ENCODE data around the gene RPL4.
"Not testable (repeated sequence)": the region's sequence is repeated elsewhere in the genome, so short reads cannot be mapped to it uniquely, and the experiment has no call there.

The RPL4 gene

GRCh38 chr15:66505818-66506217, 1.2 kb upstream of the RPL4 start:
- H2AFZ ChIP-seq (ENCODE audit: low read length): peak overlapping the region; percentile 96
- no peaks in the 10 kb centered on the region for H3K27me3 ChIP-seq (replicated peaks; ENCODE audit: insufficient read depth, low read length)
- H4K20me1 ChIP-seq (ENCODE audit: insufficient read depth, low read length): peaks cover 9% of the 10 kb centered on the region
- peak overlapping the region; percentile 79 for H3K4me2 ChIP-seq (ENCODE audit: low read depth, low read length)
- peaks cover 18% of the 10 kb centered on the region for H3K4me1 ChIP-seq (ENCODE audit: low read length)
- H3F3A ChIP-seq (ENCODE audit: insufficient read depth, low read length): peaks cover 41% of the 10 kb centered on the region
- peak overlapping the region; percentile 94 for H3K4me3 ChIP-seq (ENCODE audit: low read length)
- no peaks in the 10 kb centered on the region for H3K9me2 ChIP-seq (replicated peaks; ENCODE audit: insufficient read depth, low read length)
- H3K27ac ChIP-seq (ENCODE audit: low read length): no peak overlapping the region
- TF ChIP-seq, protein P1, sequence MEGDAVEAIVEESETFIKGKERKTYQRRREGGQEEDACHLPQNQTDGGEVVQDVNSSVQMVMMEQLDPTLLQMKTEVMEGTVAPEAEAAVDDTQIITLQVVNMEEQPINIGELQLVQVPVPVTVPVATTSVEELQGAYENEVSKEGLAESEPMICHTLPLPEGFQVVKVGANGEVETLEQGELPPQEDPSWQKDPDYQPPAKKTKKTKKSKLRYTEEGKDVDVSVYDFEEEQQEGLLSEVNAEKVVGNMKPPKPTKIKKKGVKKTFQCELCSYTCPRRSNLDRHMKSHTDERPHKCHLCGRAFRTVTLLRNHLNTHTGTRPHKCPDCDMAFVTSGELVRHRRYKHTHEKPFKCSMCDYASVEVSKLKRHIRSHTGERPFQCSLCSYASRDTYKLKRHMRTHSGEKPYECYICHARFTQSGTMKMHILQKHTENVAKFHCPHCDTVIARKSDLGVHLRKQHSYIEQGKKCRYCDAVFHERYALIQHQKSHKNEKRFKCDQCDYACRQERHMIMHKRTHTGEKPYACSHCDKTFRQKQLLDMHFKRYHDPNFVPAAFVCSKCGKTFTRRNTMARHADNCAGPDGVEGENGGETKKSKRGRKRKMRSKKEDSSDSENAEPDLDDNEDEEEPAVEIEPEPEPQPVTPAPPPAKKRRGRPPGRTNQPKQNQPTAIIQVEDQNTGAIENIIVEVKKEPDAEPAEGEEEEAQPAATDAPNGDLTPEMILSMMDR (IDR thresholded peaks at IDR 0.05; ENCODE audit: low read length): no peak
- TF ChIP-seq EZH2phosphoT487 (IDR thresholded peaks at IDR 0.05; ENCODE audit: low read length) (no peak), EZH2 (optimal IDR thresholded peaks at IDR 0.05; ENCODE audit: low read depth, low read length) (no peak)
- H3K79me2 ChIP-seq (ENCODE audit: low read length): peaks cover 78% of the 10 kb centered on the region
- peaks cover 21% of the 10 kb centered on the region; the same call in 1 of the 2 replicates for H3K36me3 ChIP-seq (replicated peaks; ENCODE audit: insufficient read depth, low read length)
- H3K9ac ChIP-seq (ENCODE audit: low read length): peak overlapping the region; percentile 92
- H3K9me3 ChIP-seq (replicated peaks; ENCODE audit: insufficient read depth, low read length): no peaks in the 10 kb centered on the region
- no peak for DNase-seq

DNA sequence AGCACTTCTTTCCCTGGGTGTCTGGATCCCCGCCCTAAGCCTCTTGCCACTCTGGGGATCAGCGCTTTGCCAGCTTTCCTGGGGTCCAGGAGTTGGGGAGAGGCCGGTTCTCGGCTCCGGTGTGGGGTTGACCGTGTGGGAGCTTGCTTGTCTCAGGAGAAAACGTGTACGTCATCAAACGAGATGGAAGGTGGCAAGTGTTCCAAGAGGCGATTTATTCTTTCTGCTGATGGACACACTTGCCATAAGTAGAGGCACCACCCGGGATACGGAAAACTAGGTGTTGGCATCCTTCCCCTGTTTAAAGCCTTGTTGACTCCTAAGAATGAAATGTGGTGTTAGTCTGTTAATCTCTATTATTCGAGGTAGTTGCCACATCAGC, 766 bp upstream of the RPL4 start:
- Histone ChIP-seq H3K4me3 (ENCODE audit: low read length) (peak overlapping the region; percentile 94), H3K9ac (ENCODE audit: low read length) (peak overlapping the region; percentile 92), H2AFZ (ENCODE audit: low read length) (peak overlapping the region; percentile 96), H3K9me3 (replicated peaks; ENCODE audit: insufficient read depth, low read length) (no peaks in the 10 kb centered on the region), H3K27ac (ENCODE audit: low read length) (peak overlapping the region; percentile 94), H3K79me2 (ENCODE audit: low read length) (peaks cover 82% of the 10 kb centered on the region), H4K20me1 (ENCODE audit: insufficient read depth, low read length) (peaks cover 9% of the 10 kb centered on the region), H3K36me3 (replicated peaks; ENCODE audit: insufficient read depth, low read length) (peaks cover 24% of the 10 kb centered on the region; the same call in 1 of the 2 replicates), H3K4me2 (ENCODE audit: low read depth, low read length) (peak overlapping the region; percentile 79), H3K9me2 (replicated peaks; ENCODE audit: insufficient read depth, low read length) (no peaks in the 10 kb centered on the region), H3K27me3 (replicated peaks; ENCODE audit: insufficient read depth, low read length) (no peaks in the 10 kb centered on the region), H3K4me1 (ENCODE audit: low read length) (peaks cover 18% of the 10 kb centered on the region), H3F3A (ENCODE audit: insufficient read depth, low read length) (peaks cover 45% of the 10 kb centered on the region)
- no peak for TF ChIP-seq EZH2 (optimal IDR thresholded peaks at IDR 0.05; ENCODE audit: low read depth, low read length)
- no peak for TF ChIP-seq EZH2phosphoT487 (IDR thresholded peaks at IDR 0.05; ENCODE audit: low read length)
- TF ChIP-seq, protein P1 (IDR thresholded peaks at IDR 0.05; ENCODE audit: low read length): no peak
- DNase-seq: no peak

DNA sequence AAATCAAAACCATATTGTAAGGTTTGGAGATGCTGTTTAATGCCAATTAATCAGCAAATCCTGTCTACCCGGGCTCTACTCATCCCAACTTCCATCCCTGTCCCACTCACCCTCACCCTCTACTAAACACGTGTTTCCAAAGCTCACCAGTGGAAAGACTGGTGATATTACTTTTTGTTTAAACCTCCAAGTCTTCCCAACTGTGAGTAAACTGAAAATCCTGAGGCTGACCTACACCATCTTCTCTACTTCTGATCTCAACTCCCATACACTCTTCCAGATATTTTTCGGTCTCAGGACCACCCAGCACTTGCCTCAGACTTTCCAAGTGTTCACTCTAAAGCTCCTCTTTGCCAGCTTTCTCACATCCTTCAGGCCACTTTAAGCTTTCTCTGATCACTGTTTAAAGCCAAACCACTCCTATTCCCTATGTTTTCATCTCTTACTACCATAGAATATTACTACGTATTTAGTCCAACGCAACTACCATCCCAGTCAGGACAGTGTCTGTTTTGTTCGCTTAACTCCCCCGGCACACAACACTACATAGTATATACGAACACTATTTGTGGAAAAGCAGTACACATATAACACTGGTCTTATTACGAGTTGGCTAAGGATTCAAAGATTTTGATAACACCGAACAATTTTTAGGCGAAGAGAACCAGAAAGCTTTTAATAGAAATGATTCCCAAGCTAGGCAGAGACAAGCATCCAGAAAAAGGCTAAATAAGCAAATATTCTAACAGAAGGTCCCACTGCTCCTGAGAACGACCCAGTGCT, 684 bp downstream of the RPL4 start:
- peak overlapping the region; percentile 92 for H3K9ac ChIP-seq (ENCODE audit: low read length)
- H3K27me3 ChIP-seq (replicated peaks; ENCODE audit: insufficient read depth, low read length): no peaks in the 10 kb centered on the region
- H3K4me3 ChIP-seq (ENCODE audit: low read length): peak overlapping the region; percentile 94
- H3K4me1 ChIP-seq (ENCODE audit: low read length): peaks cover 18% of the 10 kb centered on the region
- no peaks in the 10 kb centered on the region for H3K9me2 ChIP-seq (replicated peaks; ENCODE audit: insufficient read depth, low read length)
- no peak overlapping the region for H2AFZ ChIP-seq (ENCODE audit: low read length)
- no peak for DNase-seq
- H3K36me3 ChIP-seq (replicated peaks; ENCODE audit: insufficient read depth, low read length): peaks cover 27% of the 10 kb centered on the region; the same call in 1 of the 2 replicates
- H3K27ac ChIP-seq (ENCODE audit: low read length): peak overlapping the region; percentile 94; the same call in 1 of the 2 replicates
- H3F3A ChIP-seq (ENCODE audit: insufficient read depth, low read length): peaks cover 59% of the 10 kb centered on the region
- TF ChIP-seq EZH2phosphoT487 (IDR thresholded peaks at IDR 0.05; ENCODE audit: low read length): no peak
- TF ChIP-seq EZH2 (optimal IDR thresholded peaks at IDR 0.05; ENCODE audit: low read depth, low read length): no peak
- TF ChIP-seq, protein P1 (IDR thresholded peaks at IDR 0.05; ENCODE audit: low read length): no peak
- H3K79me2 ChIP-seq (ENCODE audit: low read length): peaks cover 83% of the 10 kb centered on the region
- peak overlapping the region; percentile 79 for H3K4me2 ChIP-seq (ENCODE audit: low read depth, low read length)
- H3K9me3 ChIP-seq (replicated peaks; ENCODE audit: insufficient read depth, low read length): no peaks in the 10 kb centered on the region
- peaks cover 9% of the 10 kb centered on the region for H4K20me1 ChIP-seq (ENCODE audit: insufficient read depth, low read length)

DNA sequence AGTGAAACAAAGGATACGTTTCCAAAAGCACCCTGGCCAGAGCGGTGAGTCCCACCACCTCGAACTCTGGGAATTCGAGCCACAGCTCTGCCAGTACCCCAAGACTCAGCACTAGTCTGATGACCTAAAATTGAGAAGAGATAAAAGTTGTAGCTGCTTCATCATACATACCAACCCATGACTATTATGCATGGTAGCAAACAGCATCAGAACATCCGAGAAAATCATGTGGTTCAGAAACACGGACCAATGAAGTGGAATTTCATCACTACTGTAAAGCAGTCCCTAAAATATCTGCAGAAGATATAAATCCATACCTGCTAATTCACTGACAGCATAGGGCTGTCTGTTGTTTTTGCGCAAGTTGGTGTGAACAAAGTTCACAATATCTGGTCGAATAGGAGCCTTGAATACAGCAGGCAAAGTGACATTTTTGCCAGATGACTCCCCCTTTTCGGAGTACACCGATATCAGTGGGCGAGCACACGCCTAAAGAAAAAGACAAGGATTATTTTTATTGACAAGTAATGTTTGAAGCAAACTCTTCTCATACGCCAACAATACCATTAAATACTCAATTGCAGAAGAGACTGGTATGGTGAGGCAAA, 1.5 kb downstream of the RPL4 start:
- Histone ChIP-seq H3K4me2 (ENCODE audit: low read depth, low read length) (peak overlapping the region; percentile 79), H3K79me2 (ENCODE audit: low read length) (peaks cover 76% of the 10 kb centered on the region), H3K4me1 (ENCODE audit: low read length) (peaks cover 23% of the 10 kb centered on the region), H4K20me1 (ENCODE audit: insufficient read depth, low read length) (peaks cover 16% of the 10 kb centered on the region), H3K9ac (ENCODE audit: low read length) (peak overlapping the region; percentile 92), H3F3A (ENCODE audit: insufficient read depth, low read length) (peaks cover 67% of the 10 kb centered on the region), H3K4me3 (ENCODE audit: low read length) (peak overlapping the region; percentile 94), H3K27ac (ENCODE audit: low read length) (peak overlapping the region; percentile 94; the same call in 1 of the 2 replicates), H3K36me3 (replicated peaks; ENCODE audit: insufficient read depth, low read length) (peaks cover 27% of the 10 kb centered on the region; the same call in 1 of the 2 replicates)
- not testable (repeated sequence) for DNase-seq; H3K9me3 ChIP-seq (replicated peaks; ENCODE audit: insufficient read depth, low read length); H3K9me2 ChIP-seq (replicated peaks; ENCODE audit: insufficient read depth, low read length); H3K27me3 ChIP-seq (replicated peaks; ENCODE audit: insufficient read depth, low read length); H2AFZ ChIP-seq (ENCODE audit: low read length)

Data from MM.1S (cell line).